Keratinocyte (primary cell): Measurements from ENCODE around the gene INHA.

Source experiments
- EZH2 ChIP-seq: IDR thresholded peaks from one replicate; pipeline ENCODE4 v1.6.1; 2012; ENCODE audit warnings: inconsistent platforms, mild to moderate bottlenecking, low read length, moderate library complexity
- TF ChIP-seq, protein P1 (sequence below), 3 experiments: IDR thresholded peaks in 1 of 3; conservative IDR thresholded peaks in 1 of 3; optimal IDR thresholded peaks in 1 of 3; 2 replicates in 2 of 3; 3 replicates in 1 of 3; pipeline versions ENCODE3 to v1.5.1; 2011; ENCODE audit warnings: low read length in 3 of 3, mild to moderate bottlenecking in 3 of 3, moderate library complexity in 2 of 3, control low read depth in 1 of 3, inconsistent platforms in 1 of 3; ENCODE audit not compliant: insufficient read depth in 2 of 3; ENCODE audit errors: extremely low read depth in 1 of 3

DNA sequence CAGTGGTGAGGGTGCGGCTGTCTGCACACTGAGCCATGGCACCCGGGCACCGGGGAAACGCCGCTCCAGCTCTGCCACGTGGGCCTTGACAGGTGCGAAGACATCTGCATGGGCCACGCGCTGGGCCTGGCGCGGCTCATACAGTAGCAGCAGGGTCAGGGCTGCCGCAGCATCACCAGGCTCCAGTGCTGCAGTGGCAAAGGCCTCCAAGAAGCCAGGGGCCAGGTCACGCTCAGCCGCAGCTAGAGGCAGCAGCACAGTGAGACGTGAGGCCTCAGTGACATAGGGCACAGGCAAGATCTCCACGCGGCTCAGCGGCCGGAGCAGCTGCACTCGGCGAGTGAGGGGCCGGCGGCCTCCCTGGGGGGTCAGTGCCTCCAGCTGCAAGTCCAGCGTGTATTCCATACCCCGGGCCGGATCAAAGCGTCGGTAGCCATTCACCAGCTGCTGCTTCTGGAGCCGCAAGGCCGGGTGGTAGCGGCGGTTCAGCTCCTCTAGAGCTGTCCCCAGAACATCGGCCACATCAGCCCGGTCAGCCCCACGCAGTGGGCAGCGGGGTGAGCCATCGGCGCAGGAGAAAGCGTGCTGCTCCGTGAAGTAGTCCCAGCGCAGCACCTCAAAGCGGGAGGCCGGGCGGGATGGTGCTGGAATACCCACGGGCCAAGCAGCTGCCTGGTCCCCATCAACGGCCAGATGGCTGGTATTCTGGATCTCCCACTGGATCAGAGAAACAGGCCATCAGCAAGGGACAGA is 32.0 kb upstream of the INHA start:
- TF ChIP-seq, protein P1, sequence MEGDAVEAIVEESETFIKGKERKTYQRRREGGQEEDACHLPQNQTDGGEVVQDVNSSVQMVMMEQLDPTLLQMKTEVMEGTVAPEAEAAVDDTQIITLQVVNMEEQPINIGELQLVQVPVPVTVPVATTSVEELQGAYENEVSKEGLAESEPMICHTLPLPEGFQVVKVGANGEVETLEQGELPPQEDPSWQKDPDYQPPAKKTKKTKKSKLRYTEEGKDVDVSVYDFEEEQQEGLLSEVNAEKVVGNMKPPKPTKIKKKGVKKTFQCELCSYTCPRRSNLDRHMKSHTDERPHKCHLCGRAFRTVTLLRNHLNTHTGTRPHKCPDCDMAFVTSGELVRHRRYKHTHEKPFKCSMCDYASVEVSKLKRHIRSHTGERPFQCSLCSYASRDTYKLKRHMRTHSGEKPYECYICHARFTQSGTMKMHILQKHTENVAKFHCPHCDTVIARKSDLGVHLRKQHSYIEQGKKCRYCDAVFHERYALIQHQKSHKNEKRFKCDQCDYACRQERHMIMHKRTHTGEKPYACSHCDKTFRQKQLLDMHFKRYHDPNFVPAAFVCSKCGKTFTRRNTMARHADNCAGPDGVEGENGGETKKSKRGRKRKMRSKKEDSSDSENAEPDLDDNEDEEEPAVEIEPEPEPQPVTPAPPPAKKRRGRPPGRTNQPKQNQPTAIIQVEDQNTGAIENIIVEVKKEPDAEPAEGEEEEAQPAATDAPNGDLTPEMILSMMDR (optimal IDR thresholded peaks at IDR 0.05 in 1 of 3, IDR thresholded peaks at IDR 0.05 in 1 of 3, conservative IDR thresholded peaks at IDR 0.05 in 1 of 3; ENCODE audit: extremely low read depth in 1 of 3, insufficient read depth in 2 of 3, low read length in 3 of 3): no peak
- TF ChIP-seq EZH2: no peak
